Neural cell (in vitro differentiated cells): ENCODE data around the gene MCAM. TPM values are rescaled to one million over a fixed set of nuclear protein-coding genes. Genes with fewer than 3 reads are reported as not detected.

Source experiments
- H2AFZ ChIP-seq: fragments of 200-600, 300-800 bp; sonication (generic), shearing (Covaris generic); 2 replicates; pipeline ENCODE4 v1.6.0; 2014; ENCODE audit warnings: low read depth, mild to moderate bottlenecking, antibody characterized with exemption, low read length, moderate library complexity
- H3F3A ChIP-seq: fragments of 200-600 bp; shearing (Covaris generic); 2 replicates; pipeline ENCODE4 v1.6.1; 2016; ENCODE audit warnings: mild to moderate bottlenecking, moderate library complexity, mixed read lengths, antibody characterized with exemption, low read length; ENCODE audit not compliant: insufficient read depth, poor library complexity, severe bottlenecking
- H3K27ac ChIP-seq: fragments of 200-600, 300-800 bp; sonication (generic), shearing (Covaris generic); 2 replicates; pipeline ENCODE4 v1.5.1; 2014; ENCODE audit warnings: mild to moderate bottlenecking, low read length, moderate library complexity
- H3K27me3 ChIP-seq: fragments of 300-800, 200-600 bp; sonication (generic), shearing (Covaris generic); 2 replicates; pipeline ENCODE4 v1.6.0; 2014; ENCODE audit warnings: mild to moderate bottlenecking, low read depth, low read length, moderate library complexity; ENCODE audit not compliant: insufficient read depth
- H3K36me3 ChIP-seq: fragments of 300-800, 200-600 bp; sonication (generic), shearing (Covaris generic); 2 replicates; pipeline ENCODE4 v1.5.1; 2014; ENCODE audit warnings: mild to moderate bottlenecking, antibody characterized with exemption, low read length, moderate library complexity; ENCODE audit not compliant: insufficient read depth
- H3K4me2 ChIP-seq: fragments of 300-800, 200-600 bp; sonication (generic), shearing (Covaris generic); 2 replicates; pipeline ENCODE4 v1.6.0; 2014; ENCODE audit warnings: mild to moderate bottlenecking, low read length
- H3K4me3 ChIP-seq: fragments of 300-800, 200-600 bp; sonication (generic), shearing (Covaris generic); 2 replicates; pipeline ENCODE4 v1.5.1; 2014; ENCODE audit warnings: mild to moderate bottlenecking, low read length, moderate library complexity
- H3K79me2 ChIP-seq: fragments of 200-600 bp; shearing (Covaris generic); replicated peaks from 2 replicates; pipeline ENCODE4 v1.6.0; 2014; ENCODE audit warnings: mild to moderate bottlenecking, low read length, moderate library complexity; ENCODE audit not compliant: insufficient read depth
- H3K9ac ChIP-seq: fragments of 300-800, 200-600 bp; sonication (generic), shearing (Covaris generic); 2 replicates; pipeline ENCODE4 v1.6.1; 2016; ENCODE audit warnings: mild to moderate bottlenecking, low read length, mixed read lengths
- H3K9me2 ChIP-seq: fragments of 200-600 bp; shearing (Covaris generic); 2 replicates; pipeline ENCODE4 v1.6.1; 2016; ENCODE audit warnings: mild to moderate bottlenecking, low read length, mixed read lengths; ENCODE audit not compliant: insufficient read depth
- H3K9me3 ChIP-seq: fragments of 200-600, 300-800 bp; sonication (generic), shearing (Covaris generic); 2 replicates; pipeline ENCODE4 v1.6.1; 2016; ENCODE audit warnings: mild to moderate bottlenecking, mixed run types, low read length, moderate library complexity, mixed read lengths
- H4K20me1 ChIP-seq: fragments of 200-600 bp; shearing (Covaris generic); 2 replicates; pipeline ENCODE4 v1.6.1; 2016; ENCODE audit warnings: mild to moderate bottlenecking, mixed run types; ENCODE audit not compliant: insufficient read depth
- CTCF ChIP-seq: fragments of 450-650 bp; IDR thresholded peaks from 2 replicates; pipeline ENCODE4 v1.5.1; 2014; ENCODE audit warnings: antibody characterized with exemption, mild to moderate bottlenecking, moderate library complexity; ENCODE audit not compliant: poor library complexity, severe bottlenecking
- EP300 ChIP-seq: fragments of 450-650 bp; conservative IDR thresholded peaks from 2 replicates; pipeline ENCODE4 v1.6.1; 2014; ENCODE audit warnings: antibody characterized with exemption, mild to moderate bottlenecking, moderate library complexity; ENCODE audit not compliant: poor library complexity, severe bottlenecking
- EZH2 ChIP-seq: fragments of 200-600, 300-800 bp; shearing (Covaris generic), sonication (generic); IDR thresholded peaks from 2 replicates; pipeline ENCODE4 v1.6.1; 2014; ENCODE audit warnings: antibody characterized with exemption, low read length, borderline replicate concordance, mild to moderate bottlenecking; ENCODE audit not compliant: insufficient read depth, poor library complexity, severe bottlenecking
- POLR2AphosphoS5 ChIP-seq: IDR thresholded peaks from 2 replicates; pipeline ENCODE4 v1.6.1; 2012
- RAD21 ChIP-seq: fragments of 450-650 bp; conservative IDR thresholded peaks from 2 replicates; pipeline ENCODE4 v1.6.1; 2014; ENCODE audit warnings: antibody characterized with exemption, mild to moderate bottlenecking, moderate library complexity
- REST ChIP-seq: IDR thresholded peaks from 2 replicates; pipeline ENCODE4 v1.6.1; 2012; ENCODE audit warnings: borderline replicate concordance
- TAF1 ChIP-seq: IDR thresholded peaks from 2 replicates; pipeline ENCODE4 v1.6.1; 2012; ENCODE audit warnings: low read depth
- polyA plus RNA-seq: library from polyadenylated mRNA; depleted of rRNA; stranded (reverse); fragments of >200 nt; gene quantifications from 2 replicates; pipeline ENCODE4 v1.2.3, GENCODE V29; 2014

Gene MCAM
- polyA plus RNA-seq, 1 donor from 2014 or later, result 7.5 TPM

- no peaks in the 10 kb centered on the region for H3K79me2 ChIP-seq
- H3K4me3 ChIP-seq, result no peak overlapping the region
- TF ChIP-seq POLR2AphosphoS5 (no peak), REST (no peak)
- no peak overlapping the region for H3K4me2 ChIP-seq
- no peak overlapping the region for H2AFZ ChIP-seq
- H3K36me3 ChIP-seq, result no peaks in the 10 kb centered on the region
- no peaks in the 10 kb centered on the region for H3K27me3 ChIP-seq
- no peaks in the 10 kb centered on the region for H3K9me3 ChIP-seq
- H3K27ac ChIP-seq, result no peak overlapping the region
- no peaks in the 10 kb centered on the region for H3K9me2 ChIP-seq
- no peak overlapping the region for H3K9ac ChIP-seq
- no peaks in the 10 kb centered on the region for H4K20me1 ChIP-seq
- no peaks in the 10 kb centered on the region for H3F3A ChIP-seq
Observed at GRCh38 chr11:119350302-119350701, 33.4 kb upstream of the MCAM start.

GRCh38 chr11:119347940-119348605, 31.1 kb upstream of the MCAM start:
- H2AFZ ChIP-seq, result no peak overlapping the region

GRCh38 chr11:119347242-119347641, 30.3 kb upstream of the MCAM start:
- no peaks in the 10 kb centered on the region for H4K20me1 ChIP-seq
- no peak overlapping the region for H3K27ac ChIP-seq
- H3K9me2 ChIP-seq, result no peaks in the 10 kb centered on the region
- no peak overlapping the region for H3K9ac ChIP-seq
- no peaks in the 10 kb centered on the region for H3K36me3 ChIP-seq
- no peaks in the 10 kb centered on the region for H3F3A ChIP-seq
- no peaks in the 10 kb centered on the region for H3K27me3 ChIP-seq
- H3K79me2 ChIP-seq, result no peaks in the 10 kb centered on the region
- H3K4me2 ChIP-seq, result no peak overlapping the region
- no peaks in the 10 kb centered on the region for H3K9me3 ChIP-seq
- H2AFZ ChIP-seq, result no peak overlapping the region
- H3K4me3 ChIP-seq, result no peak overlapping the region
- TF ChIP-seq EP300 (no peak), TAF1 (no peak), CTCF (no peak), RAD21 (no peak), POLR2AphosphoS5 (no peak), EZH2 (no peak)

More at GRCh38 chr11:119347940-119348605, 31.1 kb upstream of the MCAM start:
- Histone ChIP-seq H3K27ac (no peak overlapping the region), H4K20me1 (no peaks in the 10 kb centered on the region), H3K9me2 (no peaks in the 10 kb centered on the region), H3K36me3 (no peaks in the 10 kb centered on the region), H3K4me2 (no peak overlapping the region), H3K27me3 (no peaks in the 10 kb centered on the region), H3K9ac (no peak overlapping the region), H3K79me2 (no peaks in the 10 kb centered on the region), H3K4me3 (no peak overlapping the region), H3F3A (no peaks in the 10 kb centered on the region), H3K9me3 (no peaks in the 10 kb centered on the region)
- TF ChIP-seq EP300, result no peak
- TF ChIP-seq POLR2AphosphoS5, result no peak
- no peak for TF ChIP-seq CTCF
- no peak for TF ChIP-seq EZH2
- TF ChIP-seq RAD21, result no peak
